Right lobe of liver (tissue), 4 donors: ENCODE data around the gene SLC25A45.

Experiments used
- CTCF ChIP-seq, 4 donors: fragments of 200-600 bp in 3 of 4; fragments of 450-650 bp in 1 of 4; IDR thresholded peaks; one replicate each; pipeline versions ENCODE4 v1.5.1 to v1.8.0; 2016 to 2022; ENCODE audit warnings: antibody characterized with exemption in 4 of 4, mild to moderate bottlenecking in 2 of 4
- POLR2A ChIP-seq: fragments of 450-650 bp; IDR thresholded peaks from one replicate; pipeline ENCODE4 v1.6.1; 2017; ENCODE audit warnings: antibody characterized with exemption, mild to moderate bottlenecking
- donor health status: DM: no; HTN: no; CAD: no.
- donor health status: DM: no; HTN: no; CAD: no.
- donor health status: DM: no; HTN: yes; CAD: no.

GRCh38 chr11:65400307-65401072 lies 18.0 kb upstream of the SLC25A45 start:
- TF ChIP-seq CTCF (IDR thresholded peaks at IDR 0.05): no peak
- TF ChIP-seq POLR2A: no peak
